T-helper 1 cell treated with Interleukin-12 subunit alpha and Interleukin-12 subunit beta and Interleukin-4 antibody, amounts not matched to agents 30 ng/mL and 1 ng/mL, for 36 hours (primary cell): ENCODE measurements around the gene ITPK1. TPM values are rescaled to one million over a fixed set of nuclear protein-coding genes. Genes with fewer than 3 reads are reported as not detected.

Experiments used
- intact Hi-C: fragments of 100-400 bp; cut with micrococcal nuclease; formaldehyde crosslinking; loops from one replicate; pipeline ENCODE4 v1.15.1; 2024
- total RNA-seq: library from RNA; stranded (reverse); gene quantifications from 2 replicates; pipeline ENCODE4 v1.2.3, GENCODE V29; 2022

Gene ITPK1
- total RNA-seq, 1 donor from 2014 or later = 68.4 TPM

DNA sequence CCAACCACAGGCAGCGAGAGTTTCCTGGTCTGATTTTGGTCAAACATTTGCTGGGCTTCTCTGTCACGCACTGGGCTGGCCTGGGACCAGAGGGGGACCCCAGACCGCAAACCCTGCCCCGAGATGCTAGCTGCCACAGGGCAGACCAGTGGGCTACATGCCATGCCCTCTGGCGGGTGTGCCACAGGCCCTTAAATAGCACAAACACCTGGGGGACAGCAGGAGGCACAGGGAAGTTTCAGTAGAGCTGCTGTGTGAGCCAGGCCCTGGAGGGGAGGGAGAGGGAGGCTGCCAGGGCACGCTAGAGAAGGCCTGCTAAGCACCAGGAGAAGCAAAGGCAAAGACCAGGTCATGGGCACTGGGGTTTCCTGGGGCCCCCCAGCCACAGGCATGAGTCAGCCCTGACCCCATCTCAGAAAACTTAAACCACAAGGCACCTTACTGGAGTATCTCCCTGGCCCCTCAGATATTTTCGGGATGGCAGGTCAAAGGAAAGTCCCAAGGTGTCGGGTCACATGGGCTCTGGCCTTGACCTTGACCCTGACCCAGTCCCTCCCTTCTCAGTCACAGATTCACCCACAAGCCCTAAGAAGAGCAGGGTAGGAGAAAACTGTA lies 29.2 kb downstream of the ITPK1 start:
- intact Hi-C loops = no loop called here

GRCh38 chr14:93085911-93086310 lies 29.8 kb downstream of the ITPK1 start:
- intact Hi-C loops = no loop called here

GRCh38 chr14:93084866-93085857 lies 30.6 kb downstream of the ITPK1 start:
- intact Hi-C loops = no loop called here

- intact Hi-C loops = no loop called here
These were observed 31.3 kb downstream of the ITPK1 start for GRCh38 chr14:93084402-93084801.

DNA sequence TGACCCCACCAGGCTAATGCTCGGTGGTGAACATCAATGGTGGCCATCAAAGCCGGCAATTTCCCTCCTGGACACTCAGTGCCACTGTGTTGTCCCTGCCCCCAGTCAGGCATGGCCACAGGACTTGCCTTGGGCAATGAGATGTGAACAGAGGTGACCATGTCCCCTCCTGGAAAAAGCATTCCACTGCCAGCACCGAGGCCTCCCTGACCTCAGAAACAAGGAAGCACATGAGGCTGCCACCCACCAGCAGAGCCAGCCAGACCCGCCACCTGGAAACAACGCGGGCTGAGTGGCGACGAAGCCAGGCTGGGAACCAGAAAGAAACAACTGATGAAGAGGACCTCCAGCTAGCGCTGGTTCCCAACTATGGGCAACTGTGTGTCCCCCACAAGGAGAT lies 31.8 kb downstream of the ITPK1 start:
- intact Hi-C loops = no loop called here

DNA sequence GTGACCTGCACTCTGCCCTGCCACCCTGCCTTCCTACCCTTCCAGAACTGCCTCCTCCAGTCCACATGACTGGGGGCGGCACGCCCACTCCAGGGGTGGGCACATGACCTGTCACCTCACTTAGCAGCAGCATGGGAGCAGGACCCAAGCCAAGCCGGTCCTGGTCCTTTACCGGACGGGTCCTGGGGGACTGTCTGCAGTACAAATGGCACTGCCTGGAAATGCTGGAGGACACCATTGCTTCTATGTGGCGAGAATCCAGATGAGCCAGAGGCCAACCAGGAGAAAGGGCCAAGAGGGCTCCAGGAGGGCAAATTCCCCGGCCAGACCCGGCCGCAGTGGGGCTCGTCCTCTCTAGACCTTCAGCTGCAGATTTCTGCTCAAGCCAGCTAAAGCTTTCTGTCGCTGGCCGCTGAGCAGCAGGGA lies 33.1 kb downstream of the ITPK1 start:
- intact Hi-C loops = no loop called here

DNA sequence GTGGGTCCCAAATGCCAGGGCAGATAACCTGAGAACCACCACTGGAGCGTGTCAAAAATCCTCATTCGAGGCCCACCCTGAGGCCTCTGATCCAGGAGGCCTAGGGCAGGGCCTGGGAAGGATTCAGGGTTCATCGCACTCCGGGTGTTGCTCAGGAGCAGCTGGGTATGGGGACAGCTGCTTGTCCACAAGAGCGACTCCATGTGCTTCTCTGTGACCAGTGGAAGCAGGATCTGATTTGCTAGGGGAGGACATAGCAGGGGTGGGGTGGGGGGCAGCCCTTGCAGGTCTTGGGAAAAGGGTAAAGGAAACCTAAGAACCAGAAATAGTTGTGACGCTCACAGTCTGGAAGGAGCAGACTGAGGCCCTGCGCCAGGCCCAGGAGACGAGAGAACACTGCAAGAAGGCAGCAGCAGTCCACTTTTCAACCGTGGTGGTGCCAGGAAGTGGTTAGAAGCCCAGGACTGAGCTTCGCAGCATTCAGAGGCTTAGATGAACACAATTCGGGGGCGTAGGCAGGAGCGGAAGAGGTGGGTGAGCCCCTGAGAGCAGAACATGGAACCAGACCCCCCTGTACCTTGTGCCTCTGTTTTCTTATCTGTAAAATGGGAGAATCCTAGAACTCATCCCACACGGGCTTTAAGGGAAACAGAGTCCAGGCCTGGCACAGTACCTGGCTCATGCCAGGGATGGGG lies 33.7 kb downstream of the ITPK1 start:
- intact Hi-C loops = no loop called here

GRCh38 chr14:93079865-93080403 lies 35.8 kb downstream of the ITPK1 start:
- intact Hi-C loops = no loop called here

GRCh38 chr14:93079321-93079720 lies 36.4 kb downstream of the ITPK1 start:
- intact Hi-C loops = no loop called here

GRCh38 chr14:93078870-93079269 lies 36.9 kb downstream of the ITPK1 start:
- intact Hi-C loops = no loop called here

GRCh38 chr14:93076755-93077154 lies 39.0 kb downstream of the ITPK1 start:
- intact Hi-C loops = no loop called here

DNA sequence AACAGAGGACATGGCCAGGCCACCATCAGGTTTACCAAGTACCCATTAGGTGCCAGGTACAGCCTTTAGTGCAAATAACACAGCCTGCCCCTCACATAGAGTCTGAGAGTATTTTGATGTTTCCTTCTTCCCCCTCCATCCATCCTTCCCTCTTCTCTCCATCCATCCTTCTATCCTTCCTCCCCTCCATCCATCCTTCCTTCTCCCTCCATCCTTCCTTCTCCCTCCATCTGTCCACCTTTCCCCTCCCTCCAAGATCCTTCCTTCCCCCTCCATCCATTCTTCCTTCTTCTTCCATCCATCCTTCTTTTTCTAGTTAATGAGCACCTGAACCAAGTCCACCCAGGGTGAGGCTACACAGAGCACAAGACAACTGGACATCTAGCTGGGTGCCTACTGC lies 39.8 kb downstream of the ITPK1 start:
- intact Hi-C loops = no loop called here

DNA sequence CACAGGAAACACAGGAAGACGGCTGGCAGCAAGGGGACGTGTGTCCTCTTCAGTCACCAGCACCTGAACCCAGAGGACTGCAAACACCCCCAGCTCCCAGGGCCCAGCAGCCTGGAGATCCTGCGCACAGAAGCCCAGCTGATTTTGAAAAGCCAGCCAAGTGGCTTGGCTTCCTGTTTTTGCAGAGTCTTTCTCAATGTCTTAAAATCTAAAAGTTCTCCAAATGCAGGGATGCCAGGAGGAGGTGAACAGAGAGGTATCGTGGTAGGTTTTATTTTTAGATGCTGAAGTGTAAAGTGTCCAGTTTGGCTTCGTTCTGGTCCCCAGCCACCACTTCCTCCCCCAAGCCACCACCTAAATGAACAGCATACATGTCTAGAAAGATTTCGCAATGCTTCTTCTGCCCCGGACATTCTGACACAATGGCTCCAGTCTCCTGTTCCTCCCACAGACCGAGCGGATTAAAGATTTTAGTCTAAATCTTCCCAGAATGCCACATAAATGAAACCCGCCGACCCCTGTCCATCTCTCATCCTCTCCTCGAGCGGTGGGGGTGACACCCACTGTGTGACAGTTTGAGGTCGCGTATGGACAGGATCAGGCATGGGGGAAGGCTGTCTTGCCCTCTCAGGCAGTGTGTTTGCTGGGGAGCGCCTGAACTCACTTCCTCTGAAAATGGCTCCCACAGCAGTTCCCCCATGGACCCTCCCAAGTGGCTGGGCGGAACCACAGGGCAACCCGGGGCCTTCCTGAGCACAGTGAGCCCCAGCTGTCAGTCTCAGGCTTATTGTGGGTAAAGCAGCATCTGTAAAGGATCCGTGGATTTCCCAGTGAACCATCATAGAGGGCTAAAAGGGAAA lies 41.6 kb downstream of the ITPK1 start:
- intact Hi-C loops = no loop called here

DNA sequence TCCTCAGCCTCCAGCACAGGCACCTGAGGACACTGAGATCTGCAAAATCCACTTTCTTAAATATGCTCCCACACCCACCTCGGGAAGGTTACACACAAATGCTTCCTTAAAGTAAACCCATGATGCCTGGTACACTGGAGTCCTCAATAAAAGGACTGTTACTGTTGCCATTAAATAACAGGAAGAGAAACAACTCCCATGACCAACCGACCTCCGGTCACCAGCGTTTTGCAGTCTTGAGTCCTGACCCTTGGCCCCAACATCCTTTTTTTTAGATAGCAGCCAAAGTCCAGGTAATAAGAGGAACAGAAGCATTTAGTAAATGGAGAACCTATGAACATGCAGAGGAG lies 42.4 kb downstream of the ITPK1 start:
- intact Hi-C loops = no loop called here

DNA sequence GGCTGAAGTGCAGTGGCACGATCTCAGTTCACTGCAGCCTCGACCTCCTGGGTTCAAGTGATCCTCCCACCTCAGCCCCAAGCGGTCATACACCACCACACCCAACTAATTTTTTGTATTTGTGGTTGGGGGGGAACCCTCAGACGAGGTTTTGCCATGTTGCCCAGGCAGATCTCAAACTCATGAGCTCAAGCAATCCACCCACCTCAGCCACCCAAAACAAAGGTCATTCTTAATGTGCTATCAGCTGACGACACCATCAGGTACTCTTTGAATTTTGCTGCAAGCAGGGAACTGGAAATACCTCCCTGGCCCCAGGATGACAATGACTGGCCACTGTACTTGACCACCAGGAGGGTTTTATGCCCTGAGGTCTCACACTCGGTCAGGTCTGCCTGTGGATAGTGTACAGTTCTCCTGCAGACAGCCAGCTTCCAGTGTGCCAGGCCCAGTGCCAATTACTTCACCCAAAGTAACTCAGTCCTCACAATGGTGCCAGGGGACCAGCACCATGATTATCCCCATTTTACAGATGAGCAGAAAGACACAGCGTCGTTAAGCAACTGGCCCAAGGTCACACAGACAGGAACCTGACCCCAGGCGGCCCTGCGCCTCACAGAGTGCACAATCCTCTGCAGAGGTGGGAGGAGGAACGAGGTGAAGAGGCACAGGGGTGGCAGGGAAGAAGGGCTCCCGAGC lies 42.9 kb downstream of the ITPK1 start:
- intact Hi-C loops = no loop called here

DNA sequence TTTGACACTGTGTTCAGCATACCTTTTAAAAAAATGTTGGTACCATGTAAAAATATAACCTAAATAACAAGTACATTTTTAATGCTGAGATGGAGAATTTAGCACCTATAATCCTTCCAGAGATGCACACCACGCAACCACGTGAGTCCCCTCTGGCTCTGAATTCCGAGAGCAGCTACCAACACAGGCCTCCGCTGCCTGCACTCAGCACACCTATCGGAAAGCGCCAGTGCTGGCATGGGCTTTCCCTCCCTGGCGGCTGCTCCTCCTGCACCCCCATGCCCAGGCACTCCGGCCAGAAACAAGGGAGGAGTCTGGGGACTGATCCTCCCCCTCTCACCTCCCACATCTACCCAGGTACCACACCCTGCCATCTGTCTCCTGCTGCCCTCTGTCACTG lies 47.0 kb downstream of the ITPK1 start:
- intact Hi-C loops = no loop called here

DNA sequence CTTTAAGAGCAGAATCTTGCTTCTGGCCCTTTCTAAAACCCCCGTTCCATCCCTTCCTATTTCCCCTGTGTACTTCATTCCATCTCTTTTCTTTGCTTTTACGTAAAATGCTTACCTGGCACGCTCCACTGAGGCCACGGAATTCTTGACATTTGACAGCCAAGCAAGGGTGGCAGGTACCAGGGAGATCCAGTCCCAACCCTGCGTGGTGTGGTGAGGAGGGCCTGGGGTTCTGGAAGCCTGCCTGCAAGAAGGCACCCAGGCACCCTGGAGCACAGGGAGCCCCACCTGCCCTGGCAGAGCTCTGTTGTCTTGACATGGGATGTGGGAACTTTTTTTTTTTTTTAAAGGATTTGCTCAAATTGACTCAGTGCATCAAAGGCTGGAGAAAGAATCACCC lies 48.6 kb downstream of the ITPK1 start:
- intact Hi-C loops = loop anchor here (2.0 kb wide), 1 partner anchor 46 kb away; no protein-coding TSS in a partner anchor

DNA sequence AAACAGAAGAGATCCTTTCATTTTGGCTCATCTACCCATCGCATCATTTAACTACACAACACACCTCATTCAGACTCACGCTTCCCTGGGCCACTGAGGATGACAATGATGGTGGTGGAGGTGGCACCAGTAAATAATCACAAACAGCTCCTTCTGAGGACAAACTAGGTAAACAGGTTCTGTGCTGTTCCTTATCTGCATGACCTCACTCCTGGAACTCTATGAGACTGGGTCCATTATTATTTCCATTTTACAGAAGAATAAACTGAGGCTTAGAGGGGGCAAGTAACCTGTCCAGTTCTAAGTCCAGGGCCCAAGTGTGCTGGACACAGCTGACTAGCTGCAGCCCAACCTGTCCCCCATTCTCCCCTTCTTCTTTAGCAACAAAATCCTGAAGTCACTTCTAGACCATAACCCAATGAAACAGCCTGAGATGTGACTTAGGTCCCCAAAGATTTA lies 50.4 kb downstream of the ITPK1 start:
- intact Hi-C loops = no loop called here

DNA sequence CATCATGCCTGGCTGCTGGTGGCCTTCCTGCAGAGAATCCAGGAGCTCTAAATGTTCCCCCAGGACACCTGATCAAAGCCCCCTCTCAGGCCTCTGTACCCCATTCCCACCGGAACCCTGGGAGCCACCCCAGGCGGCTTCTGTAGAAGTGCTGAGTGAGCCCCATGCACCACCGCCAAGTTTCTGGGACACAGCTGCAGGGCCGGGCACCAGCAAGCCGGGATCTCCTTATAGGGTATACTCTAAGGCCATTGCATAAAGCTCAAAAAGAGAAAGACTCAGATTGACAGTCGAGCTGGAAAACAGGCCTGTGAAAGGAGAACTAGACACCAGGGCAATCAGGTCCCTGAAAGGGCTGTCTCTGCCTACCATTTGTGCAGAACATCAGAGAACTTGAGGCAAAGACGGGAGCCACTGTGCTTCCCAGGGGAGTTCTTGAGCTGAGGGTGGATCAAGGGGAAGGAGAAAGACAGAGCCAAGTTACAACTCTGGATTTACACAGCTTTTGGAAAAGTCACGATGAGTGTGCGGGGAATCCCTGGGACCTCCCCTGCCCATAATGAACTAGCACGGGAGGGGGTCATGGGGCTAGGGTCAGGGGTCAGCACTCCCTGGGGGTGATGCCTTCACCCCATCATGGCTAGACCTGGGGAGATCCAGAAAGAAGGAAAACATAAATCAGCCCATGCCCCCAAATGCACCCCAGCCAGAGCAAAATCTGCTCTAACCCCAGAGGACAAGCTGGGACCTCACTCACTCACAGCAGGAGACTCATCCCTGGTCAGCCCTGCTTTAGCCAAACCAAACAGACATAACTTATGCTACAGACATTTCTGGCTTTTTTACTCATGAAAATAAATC lies 51.1 kb downstream of the ITPK1 start:
- intact Hi-C loops = no loop called here
